Subcutaneous abdominal adipose tissue (tissue), 5 donors: ENCODE measurements around the gene TBX10.

Source experiments
- H3K27ac ChIP-seq: one replicate; pipeline ENCODE4 v1.7.0; 2013; ENCODE audit warnings: low read depth, mild to moderate bottlenecking, inconsistent platforms, low read length, moderate library complexity
- H3K27me3 ChIP-seq, 5 donors: one replicate each; pipeline ENCODE4 v1.7.0; 2013; ENCODE audit warnings: low read length in 5 of 5, inconsistent platforms in 1 of 5; ENCODE audit not compliant: control insufficient read depth in 5 of 5, insufficient read depth in 4 of 5
- H3K36me3 ChIP-seq, 5 donors: one replicate each; pipeline ENCODE4 v1.7.0; 2013; ENCODE audit warnings: low read length in 5 of 5; ENCODE audit not compliant: control insufficient read depth in 5 of 5, insufficient read depth in 5 of 5
- H3K4me1 ChIP-seq, 5 donors: one replicate each; pipeline ENCODE4 v1.7.0; 2013; ENCODE audit warnings: low read length in 5 of 5, mild to moderate bottlenecking in 3 of 5, moderate library complexity in 1 of 5; ENCODE audit not compliant: control insufficient read depth in 5 of 5, insufficient read depth in 5 of 5
- H3K4me3 ChIP-seq, 5 donors: one replicate each; pipeline ENCODE4 v1.7.0; 2013; ENCODE audit warnings: low read length in 5 of 5, low read depth in 1 of 5
- H3K9ac ChIP-seq, 5 donors: one replicate each; pipeline ENCODE4 v1.7.0; 2013; ENCODE audit warnings: low read length in 5 of 5, mild to moderate bottlenecking in 4 of 5, moderate library complexity in 3 of 5
- H3K9me3 ChIP-seq, 5 donors: one replicate each; pipeline ENCODE4 v1.7.0; 2013; ENCODE audit warnings: low read length in 5 of 5; ENCODE audit not compliant: control insufficient read depth in 5 of 5
- donor health status: healthy.
- donor health status: healthy.
- donor health status: healthy.
- donor health status: healthy.
- donor health status: healthy.

The TBX10 gene

DNA sequence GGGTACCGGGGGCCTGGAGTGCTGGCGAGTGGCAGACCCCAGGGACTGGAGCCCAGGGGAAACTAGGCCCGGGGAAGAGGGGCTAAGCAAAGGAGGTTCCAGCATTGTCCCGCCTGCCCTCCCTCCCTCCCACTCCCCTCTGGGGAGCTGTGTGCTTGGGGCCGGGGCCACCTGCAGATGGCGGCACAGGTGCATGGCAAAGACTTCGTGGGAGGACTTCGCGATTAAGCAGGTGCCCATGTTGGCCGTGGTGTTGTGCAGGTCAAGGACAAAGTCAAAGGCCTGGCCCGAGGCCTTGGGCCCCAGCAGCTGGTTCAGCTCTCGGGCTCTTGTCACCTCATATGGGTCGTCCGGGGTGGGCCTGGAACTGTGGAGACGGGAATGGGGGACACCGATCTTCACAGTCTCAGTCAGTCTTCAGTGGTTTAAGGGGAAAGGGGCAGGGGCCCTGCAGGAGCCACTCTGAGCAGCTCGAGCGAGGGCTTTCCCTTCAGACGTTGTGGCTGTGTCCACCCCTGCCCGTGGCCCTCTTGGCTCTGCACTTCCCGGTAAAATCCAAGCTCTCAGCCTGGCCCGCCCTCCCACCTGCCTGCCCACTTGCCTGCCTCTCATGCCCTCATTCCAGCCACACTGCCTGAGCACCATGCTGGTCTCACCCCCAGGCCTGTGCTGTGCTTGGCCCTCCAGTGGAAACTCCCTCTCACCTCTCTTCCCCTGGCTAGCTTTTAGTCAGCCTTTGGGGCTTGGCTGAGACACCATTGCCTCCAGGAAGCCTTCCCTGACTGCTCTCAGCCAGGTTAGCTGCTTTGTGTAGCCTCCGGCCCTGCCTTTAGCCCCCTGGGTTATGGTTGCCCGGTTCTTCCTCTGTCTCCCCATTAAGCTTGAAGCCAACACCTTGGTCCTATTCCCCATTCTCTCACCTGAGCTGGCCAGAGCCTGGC, 6.2 kb upstream of the TBX10 start:
- Histone ChIP-seq H3K27ac (no peak overlapping the region), H3K4me1 (peaks cover 0 to 24% (median 7%) of the 10 kb centered on the region in 5 donors), H3K9me3 (peaks cover 0 to 9% (median 4%) of the 10 kb centered on the region in 5 donors), H3K36me3 (peaks cover 0 to 2% (median 0%) of the 10 kb centered on the region in 5 donors), H3K4me3 (no peak overlapping the region), H3K27me3 (peaks cover 14 to 37% (median 33%) of the 10 kb centered on the region in 5 donors), H3K9ac (no peak overlapping the region)

DNA sequence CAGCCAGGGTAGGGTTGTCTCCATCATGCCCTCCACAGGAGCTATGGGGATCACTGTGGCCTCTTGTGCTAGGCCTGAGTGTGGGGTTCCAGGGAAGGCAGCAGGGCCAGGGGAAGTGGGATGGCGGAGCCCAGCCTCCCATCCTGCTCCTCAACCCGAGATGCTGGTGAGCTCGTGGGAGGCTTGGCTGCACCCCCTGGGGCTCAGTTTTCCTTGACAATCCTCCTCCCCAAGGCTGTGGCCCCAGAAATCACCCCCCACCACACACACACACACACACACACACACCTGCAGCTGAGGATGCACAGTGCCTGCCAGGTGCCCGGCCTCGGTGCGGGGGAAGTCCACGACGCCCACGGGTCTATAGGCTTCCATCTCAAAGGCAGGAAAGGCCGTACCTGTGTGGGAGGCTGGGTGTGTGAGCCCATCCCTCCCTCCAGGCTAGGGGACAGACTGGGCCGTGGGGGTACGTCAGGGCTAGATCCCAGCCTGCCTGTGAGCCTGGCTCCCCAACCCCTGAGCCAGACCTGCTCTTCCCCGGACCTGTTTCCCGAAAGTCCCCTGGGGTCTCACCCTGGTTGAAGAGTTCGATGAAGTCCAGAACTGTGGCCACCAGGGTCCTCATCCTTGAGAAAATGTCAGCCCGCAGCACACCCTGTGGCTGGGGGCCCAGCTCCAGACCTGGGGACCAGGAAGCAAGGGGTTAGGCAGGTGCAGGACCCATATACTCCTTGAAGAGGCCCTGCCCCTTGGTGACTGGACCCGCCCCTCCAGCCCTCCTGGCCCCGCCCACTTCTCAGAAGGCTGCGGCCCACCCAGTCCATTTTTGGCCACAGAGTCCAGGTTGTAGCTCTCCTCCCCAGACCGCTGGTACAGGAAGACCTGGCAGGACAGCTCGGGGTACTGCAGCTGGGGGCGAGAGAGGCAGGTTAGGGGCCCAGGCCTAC, 5.2 kb upstream of the TBX10 start:
- no peak overlapping the region for H3K27ac ChIP-seq
- no peak overlapping the region for H3K9ac ChIP-seq
- H3K4me1 ChIP-seq: peaks cover 0 to 16% (median 8%) of the 10 kb centered on the region in 5 donors
- H3K9me3 ChIP-seq: peaks cover 0 to 9% (median 4%) of the 10 kb centered on the region in 5 donors
- no peak overlapping the region for H3K4me3 ChIP-seq
- H3K27me3 ChIP-seq: peaks cover 23 to 41% (median 37%) of the 10 kb centered on the region in 5 donors
- H3K36me3 ChIP-seq: peaks cover 0 to 2% (median 0%) of the 10 kb centered on the region in 5 donors

DNA sequence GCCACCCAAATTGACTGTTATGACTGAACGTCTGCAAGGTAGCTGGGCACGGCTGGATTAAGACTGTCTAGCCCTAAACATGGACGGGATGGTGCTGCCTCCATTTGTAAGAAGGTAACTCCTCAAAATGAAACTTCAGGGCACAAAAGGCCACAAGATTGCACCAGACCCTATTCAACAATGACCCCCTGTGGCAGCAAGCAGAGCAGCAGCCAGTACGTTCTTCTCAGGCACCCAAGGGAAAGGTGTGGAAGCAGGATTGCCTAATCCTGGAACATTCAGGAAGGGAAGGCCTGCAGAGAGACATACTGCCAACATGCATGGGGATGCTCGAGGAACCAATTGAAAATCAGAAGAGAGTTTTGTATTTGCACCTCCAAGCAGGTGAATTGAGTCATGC, 4.5 kb upstream of the TBX10 start:
- no peak overlapping the region for H3K9ac ChIP-seq
- peaks cover 26 to 43% (median 38%) of the 10 kb centered on the region in 5 donors for H3K27me3 ChIP-seq
- H3K4me3 ChIP-seq: no peak overlapping the region
- no peaks in the 10 kb centered on the region for H3K36me3 ChIP-seq
- H3K27ac ChIP-seq: no peak overlapping the region
- peaks cover 0 to 5% (median 4%) of the 10 kb centered on the region in 5 donors for H3K9me3 ChIP-seq
- H3K4me1 ChIP-seq: peaks cover 0 to 9% (median 3%) of the 10 kb centered on the region in 5 donors

DNA sequence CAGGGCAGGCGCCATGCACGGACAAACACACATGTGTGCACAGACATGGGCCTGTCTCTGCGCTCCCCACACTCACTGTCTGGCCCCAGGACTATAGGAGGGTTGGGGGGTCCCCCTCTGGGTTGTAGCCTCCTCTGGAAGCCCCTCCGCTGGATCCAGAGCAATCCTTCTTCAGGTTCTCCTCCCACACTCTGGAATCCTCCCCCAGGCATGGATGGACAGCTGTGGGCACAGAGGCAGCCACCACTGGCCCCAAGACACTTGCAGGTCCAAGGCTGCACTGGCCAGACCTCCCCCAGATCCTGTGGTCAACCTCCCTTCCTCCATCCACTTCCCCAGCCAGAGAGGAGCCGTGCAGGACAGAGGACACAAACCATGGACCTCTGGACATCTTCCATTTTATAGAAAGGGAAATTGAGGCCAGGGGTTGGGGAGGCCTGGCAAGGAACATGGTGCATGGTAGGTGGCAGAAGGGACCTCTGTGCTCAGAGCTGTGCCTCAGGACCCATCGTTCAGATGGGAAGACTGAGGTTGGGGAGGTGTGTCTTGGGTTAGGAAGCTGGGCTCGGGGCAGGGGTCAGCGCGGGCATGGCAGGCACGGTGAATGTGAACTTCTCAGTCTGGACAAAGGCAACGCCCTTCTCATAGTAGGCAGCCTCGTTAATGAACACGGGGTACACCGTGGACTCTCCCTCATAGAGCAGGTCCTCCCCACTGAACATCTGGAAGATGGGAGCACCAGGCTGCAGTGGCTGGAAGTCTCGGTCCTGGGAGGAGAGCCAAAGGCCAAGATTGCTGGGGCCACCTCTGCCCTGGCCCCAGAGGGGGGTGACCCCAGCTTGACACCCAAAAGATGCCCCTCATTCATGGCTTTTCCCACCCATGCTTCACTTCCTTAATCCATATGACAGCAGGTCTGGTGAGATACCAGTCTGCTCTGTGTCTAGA, 2.9 kb upstream of the TBX10 start:
- Histone ChIP-seq H3K9ac (no peak overlapping the region), H3K27ac (no peak overlapping the region), H3K36me3 (no peaks in the 10 kb centered on the region), H3K4me3 (no peak overlapping the region), H3K4me1 (peaks cover 0 to 6% (median 3%) of the 10 kb centered on the region in 5 donors), H3K27me3 (peaks cover 20 to 37% (median 31%) of the 10 kb centered on the region in 5 donors), H3K9me3 (peaks cover 0 to 5% (median 4%) of the 10 kb centered on the region in 5 donors)

DNA sequence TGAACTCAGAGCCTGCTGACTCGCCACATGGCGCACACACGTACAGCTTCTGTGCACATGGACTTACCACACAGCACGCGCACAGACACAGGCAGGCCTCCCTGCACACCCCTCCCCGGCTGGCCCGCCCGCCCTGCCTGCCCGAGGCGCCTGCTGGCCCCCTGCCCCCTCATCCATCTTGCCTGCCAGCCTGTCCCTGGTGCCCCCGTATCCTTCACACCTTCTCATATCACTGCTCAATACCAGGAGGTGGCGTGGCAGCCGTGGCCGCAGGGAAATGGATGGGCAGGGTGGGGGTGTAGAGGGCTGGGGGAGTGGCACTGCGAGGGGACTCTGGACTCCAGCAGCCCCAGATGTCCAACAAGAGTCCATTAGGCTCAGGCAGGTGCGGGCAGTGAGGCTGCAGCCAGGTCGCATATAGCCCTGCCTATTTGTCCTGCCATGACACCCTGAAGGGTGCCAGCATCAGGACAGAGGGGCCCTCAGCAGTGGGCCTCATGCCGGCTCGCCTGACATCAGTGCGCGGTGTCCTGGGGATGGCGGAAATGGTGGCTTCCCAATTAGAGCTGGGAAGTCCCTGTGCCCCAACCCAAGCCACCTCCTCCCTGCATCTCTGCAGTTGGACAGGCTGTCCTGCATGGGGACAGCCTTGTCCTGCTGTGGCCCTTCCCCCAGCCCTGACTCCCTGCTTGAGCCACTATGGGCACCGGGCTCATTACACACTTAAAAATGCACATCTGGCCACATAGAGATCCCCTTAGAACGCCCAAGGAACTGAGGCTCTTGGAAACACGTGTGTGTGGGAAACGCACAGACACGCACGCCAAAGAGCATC, 2.0 kb upstream of the TBX10 start:
- no peak overlapping the region for H3K27ac ChIP-seq
- H3K9me3 ChIP-seq: peaks cover 0 to 5% (median 4%) of the 10 kb centered on the region in 5 donors
- H3K4me1 ChIP-seq: peaks cover 0 to 3% (median 2%) of the 10 kb centered on the region in 5 donors
- no peak overlapping the region for H3K4me3 ChIP-seq
- H3K27me3 ChIP-seq: peaks cover 20 to 29% (median 23%) of the 10 kb centered on the region in 5 donors
- no peak overlapping the region for H3K9ac ChIP-seq
- no peaks in the 10 kb centered on the region for H3K36me3 ChIP-seq

DNA sequence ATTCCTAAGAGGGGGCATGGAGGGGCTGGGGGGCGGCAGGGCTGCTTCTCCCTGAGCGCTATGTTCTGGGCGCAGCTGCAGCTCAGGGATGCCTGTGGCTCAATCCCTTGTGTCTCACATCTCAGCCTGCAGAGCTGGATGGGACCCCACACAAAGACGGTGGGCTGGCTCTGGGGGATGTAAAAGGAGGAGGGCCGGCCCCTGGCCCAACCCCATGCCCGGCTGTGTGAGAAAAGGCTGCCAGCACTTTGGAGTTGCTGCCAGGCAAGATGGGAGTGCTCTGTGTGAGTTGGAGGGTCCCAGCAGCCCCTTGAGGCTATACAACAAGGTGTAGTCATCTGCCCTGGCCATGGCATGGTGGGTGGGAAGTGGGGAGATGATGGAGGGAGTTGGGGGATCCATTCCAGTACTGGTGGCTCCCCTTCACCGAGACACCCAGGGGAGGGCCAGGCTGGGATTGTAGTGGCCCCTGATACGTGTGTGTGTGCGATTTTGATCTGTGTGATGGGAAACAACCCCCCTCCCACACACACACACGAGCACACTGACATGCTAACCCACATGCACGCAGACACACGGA, 1.3 kb upstream of the TBX10 start:
- Histone ChIP-seq H3K4me3 (no peak overlapping the region), H3K27me3 (peaks cover 15 to 27% (median 18%) of the 10 kb centered on the region in 5 donors), H3K9me3 (peaks cover 0 to 5% (median 4%) of the 10 kb centered on the region in 5 donors), H3K4me1 (peaks cover 0 to 3% (median 2%) of the 10 kb centered on the region in 5 donors), H3K9ac (no peak overlapping the region), H3K36me3 (no peaks in the 10 kb centered on the region), H3K27ac (no peak overlapping the region)

DNA sequence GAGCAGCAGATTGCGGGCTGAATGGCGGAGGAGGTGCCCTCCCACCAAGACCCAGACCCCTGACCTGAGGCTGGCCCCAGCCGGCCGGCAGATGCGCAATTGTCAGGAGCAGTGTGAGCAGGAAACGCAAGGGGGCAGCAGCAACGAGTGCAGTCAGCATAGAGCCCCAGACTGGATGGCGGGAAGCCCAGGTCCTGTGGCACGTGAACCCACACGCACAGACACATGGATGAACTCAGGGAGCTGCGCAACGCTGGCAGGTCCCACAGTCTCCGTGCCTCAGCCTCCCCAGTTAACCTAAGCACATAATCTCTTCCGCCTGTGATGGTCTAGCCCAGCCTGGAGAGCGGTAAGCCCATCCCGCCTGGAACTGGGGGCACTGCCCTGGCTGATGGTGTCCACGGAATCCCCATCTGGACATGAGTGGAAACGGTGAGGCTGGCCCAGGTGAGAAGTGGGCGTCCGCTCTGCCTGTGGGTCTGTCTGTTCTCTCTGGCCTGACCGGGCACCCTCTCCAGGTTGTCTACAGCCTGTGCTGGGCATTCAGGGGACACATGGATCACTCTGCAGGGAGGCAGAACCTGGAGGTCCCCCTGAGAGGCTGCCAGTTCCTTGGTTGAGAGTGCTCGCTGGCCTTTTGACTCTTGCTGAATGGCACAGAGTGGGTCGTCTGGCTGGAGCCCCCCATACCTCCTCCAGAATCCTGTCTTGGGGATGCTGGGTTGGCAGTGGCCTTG, 626 bp upstream of the TBX10 start:
- Histone ChIP-seq H3K27me3 (peaks cover 15 to 27% (median 18%) of the 10 kb centered on the region in 5 donors), H3K36me3 (no peaks in the 10 kb centered on the region), H3K4me3 (no peak overlapping the region), H3K4me1 (peaks cover 0 to 3% (median 2%) of the 10 kb centered on the region in 5 donors), H3K27ac (no peak overlapping the region), H3K9me3 (peaks cover 0 to 5% (median 4%) of the 10 kb centered on the region in 5 donors), H3K9ac (no peak overlapping the region)
